ENCODE data around the gene FBLN5. TPM values are rescaled to one million over a fixed set of nuclear protein-coding genes. Genes with fewer than 3 reads are reported as not detected.

FBLN5 gene
- total RNA-seq, 1 experiment from 2014 or later: 0.23 TPM

DNA sequence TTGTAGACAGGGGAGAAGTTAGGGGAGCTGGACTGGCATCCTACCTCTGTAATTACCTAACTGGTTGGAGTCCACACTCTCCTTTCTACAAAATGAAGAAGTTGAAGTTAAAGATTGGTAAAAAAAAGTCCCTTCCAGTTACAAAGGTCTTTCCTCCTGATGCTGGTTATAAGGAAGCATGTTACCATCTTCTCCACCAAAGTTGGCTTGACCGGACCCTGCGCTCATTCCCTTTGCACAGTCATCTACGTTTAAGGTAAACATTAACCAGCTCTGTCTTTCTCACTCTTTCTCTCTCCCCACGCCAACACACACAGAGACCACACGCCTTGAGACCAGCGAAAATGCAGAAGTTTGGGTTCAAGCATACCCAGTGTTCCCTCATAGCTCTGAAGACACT lies 11.9 kb downstream of the FBLN5 start:
- H3K4me1 ChIP-seq (ENCODE audit: control insufficient read depth, insufficient read depth, low read length): no peaks in the 10 kb centered on the region
- H3K4me3 ChIP-seq (ENCODE audit: low read depth in 2 of 2, low read length in 2 of 2): no peak overlapping the region
- in situ Hi-C loops (cut with HindIII; ENCODE audit: low pct_unique_long_range_greater_than_20kb, low sequenced_read_pairs): no loop called here
- H3K27ac ChIP-seq (ENCODE audit: low read length): no peak overlapping the region
- BruUV-seq (replicated peaks): no TSS peak
- DNase-seq (ENCODE audit: low read depth, low spot score) (no peak), ATAC-seq (no peak)
- H3K27me3 ChIP-seq (ENCODE audit: control insufficient read depth, insufficient read depth, low read length): no peaks in the 10 kb centered on the region
- TF ChIP-seq TCF7L2 (IDR thresholded peaks at IDR 0.05; ENCODE audit: low read depth, low read length): no peak
- no peak for TF ChIP-seq SIN3A (IDR thresholded peaks at IDR 0.05; ENCODE audit: borderline replicate concordance, insufficient read depth, low read depth, low read length)
- TF ChIP-seq REST (IDR thresholded peaks at IDR 0.05; ENCODE audit: insufficient read depth in 1 of 2, low read depth in 2 of 2, low read length in 1 of 2): no peak
- no peak for TF ChIP-seq POLR2AphosphoS5 (IDR thresholded peaks at IDR 0.05; ENCODE audit: low read depth, low read length)
- TF ChIP-seq, protein P1, sequence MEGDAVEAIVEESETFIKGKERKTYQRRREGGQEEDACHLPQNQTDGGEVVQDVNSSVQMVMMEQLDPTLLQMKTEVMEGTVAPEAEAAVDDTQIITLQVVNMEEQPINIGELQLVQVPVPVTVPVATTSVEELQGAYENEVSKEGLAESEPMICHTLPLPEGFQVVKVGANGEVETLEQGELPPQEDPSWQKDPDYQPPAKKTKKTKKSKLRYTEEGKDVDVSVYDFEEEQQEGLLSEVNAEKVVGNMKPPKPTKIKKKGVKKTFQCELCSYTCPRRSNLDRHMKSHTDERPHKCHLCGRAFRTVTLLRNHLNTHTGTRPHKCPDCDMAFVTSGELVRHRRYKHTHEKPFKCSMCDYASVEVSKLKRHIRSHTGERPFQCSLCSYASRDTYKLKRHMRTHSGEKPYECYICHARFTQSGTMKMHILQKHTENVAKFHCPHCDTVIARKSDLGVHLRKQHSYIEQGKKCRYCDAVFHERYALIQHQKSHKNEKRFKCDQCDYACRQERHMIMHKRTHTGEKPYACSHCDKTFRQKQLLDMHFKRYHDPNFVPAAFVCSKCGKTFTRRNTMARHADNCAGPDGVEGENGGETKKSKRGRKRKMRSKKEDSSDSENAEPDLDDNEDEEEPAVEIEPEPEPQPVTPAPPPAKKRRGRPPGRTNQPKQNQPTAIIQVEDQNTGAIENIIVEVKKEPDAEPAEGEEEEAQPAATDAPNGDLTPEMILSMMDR (IDR thresholded peaks at IDR 0.05): no peak
- H3K9me3 ChIP-seq (ENCODE audit: control insufficient read depth, insufficient read depth, low read depth, low read length): no peaks in the 10 kb centered on the region
- no peaks in the 10 kb centered on the region for H3K36me3 ChIP-seq (ENCODE audit: control insufficient read depth, insufficient read depth, low read length)
- POLR2A ChIA-PET: no interaction called here
- CTCF ChIA-PET: no interaction called here
- intact Hi-C loops (cut with micrococcal nuclease; ENCODE audit: unreplicated experiment): no loop called here

DNA sequence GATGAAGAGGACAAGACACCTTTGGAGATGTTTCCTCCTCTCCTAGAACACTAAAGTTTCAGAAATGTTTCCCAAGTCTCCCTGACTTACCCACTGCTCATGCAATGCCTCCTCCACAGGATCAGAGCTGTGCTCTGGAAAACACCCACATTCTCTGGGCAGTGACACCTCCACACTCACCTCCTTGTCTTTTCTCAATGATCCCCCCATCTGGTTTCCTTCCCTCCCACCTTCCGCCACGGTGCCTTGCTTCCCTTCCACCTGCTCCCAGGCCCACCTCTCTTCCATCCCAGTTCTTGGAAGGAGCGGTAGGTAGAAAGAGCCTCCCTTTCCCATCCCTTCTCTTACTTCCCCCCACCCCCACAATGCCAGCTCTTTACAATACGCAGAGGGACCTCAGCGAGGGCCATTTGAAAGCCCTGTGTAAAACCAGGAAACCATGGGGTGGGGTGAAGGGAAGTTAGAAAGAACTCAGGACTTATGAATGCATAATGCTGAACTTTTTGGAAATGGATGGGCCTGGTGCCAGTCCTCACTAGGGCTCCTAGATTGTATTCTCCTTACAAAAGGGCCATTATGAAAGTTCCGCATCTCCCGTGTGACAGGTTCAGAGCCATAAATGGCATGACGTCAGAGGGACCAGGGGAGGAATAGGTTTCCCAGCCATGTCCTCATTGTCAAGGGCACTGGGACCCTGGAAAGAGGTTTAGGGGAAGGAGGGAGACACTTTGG lies 12.8 kb downstream of the FBLN5 start:
- intact Hi-C loops (cut with micrococcal nuclease; ENCODE audit: unreplicated experiment) (no loop called here), in situ Hi-C loops (cut with HindIII; ENCODE audit: low pct_unique_long_range_greater_than_20kb, low sequenced_read_pairs) (no loop called here)
- no TSS peak for BruUV-seq (replicated peaks)
- no peaks in the 10 kb centered on the region for H3K36me3 ChIP-seq (ENCODE audit: control insufficient read depth, insufficient read depth, low read length)
- H3K27ac ChIP-seq (ENCODE audit: low read length): no peak overlapping the region
- POLR2A ChIA-PET: no interaction called here
- H3K4me1 ChIP-seq (ENCODE audit: control insufficient read depth, insufficient read depth, low read length): no peaks in the 10 kb centered on the region
- no peak overlapping the region for H3K4me3 ChIP-seq (ENCODE audit: low read depth in 2 of 2, low read length in 2 of 2)
- ATAC-seq (no peak), DNase-seq (ENCODE audit: low read depth, low spot score) (no peak)
- CTCF ChIA-PET: no interaction called here
- H3K9me3 ChIP-seq (ENCODE audit: control insufficient read depth, insufficient read depth, low read depth, low read length): no peaks in the 10 kb centered on the region
- no peaks in the 10 kb centered on the region for H3K27me3 ChIP-seq (ENCODE audit: control insufficient read depth, insufficient read depth, low read length)
- no peak for TF ChIP-seq SIN3A (IDR thresholded peaks at IDR 0.05; ENCODE audit: borderline replicate concordance, insufficient read depth, low read depth, low read length)
- no peak for TF ChIP-seq TCF7L2 (IDR thresholded peaks at IDR 0.05; ENCODE audit: low read depth, low read length)
- TF ChIP-seq, protein P1 (IDR thresholded peaks at IDR 0.05): no peak
- no peak for TF ChIP-seq REST (IDR thresholded peaks at IDR 0.05; ENCODE audit: insufficient read depth in 1 of 2, low read depth in 2 of 2, low read length in 1 of 2)

Measured in Panc1 (cell line).